Middle frontal gyrus (tissue), 1 donor: ENCODE data around the gene KLHL36.
"Not testable (repeated sequence)": the region's sequence is repeated elsewhere in the genome, so short reads cannot be mapped to it uniquely, and the experiment has no call there.

Experiments
- DNase-seq: peaks from one replicate; pipeline ENCODE4 v3.0.0-alpha.2; 2015; ENCODE audit warnings: low spot score; ENCODE audit errors: extremely low spot score

KLHL36 gene

DNA sequence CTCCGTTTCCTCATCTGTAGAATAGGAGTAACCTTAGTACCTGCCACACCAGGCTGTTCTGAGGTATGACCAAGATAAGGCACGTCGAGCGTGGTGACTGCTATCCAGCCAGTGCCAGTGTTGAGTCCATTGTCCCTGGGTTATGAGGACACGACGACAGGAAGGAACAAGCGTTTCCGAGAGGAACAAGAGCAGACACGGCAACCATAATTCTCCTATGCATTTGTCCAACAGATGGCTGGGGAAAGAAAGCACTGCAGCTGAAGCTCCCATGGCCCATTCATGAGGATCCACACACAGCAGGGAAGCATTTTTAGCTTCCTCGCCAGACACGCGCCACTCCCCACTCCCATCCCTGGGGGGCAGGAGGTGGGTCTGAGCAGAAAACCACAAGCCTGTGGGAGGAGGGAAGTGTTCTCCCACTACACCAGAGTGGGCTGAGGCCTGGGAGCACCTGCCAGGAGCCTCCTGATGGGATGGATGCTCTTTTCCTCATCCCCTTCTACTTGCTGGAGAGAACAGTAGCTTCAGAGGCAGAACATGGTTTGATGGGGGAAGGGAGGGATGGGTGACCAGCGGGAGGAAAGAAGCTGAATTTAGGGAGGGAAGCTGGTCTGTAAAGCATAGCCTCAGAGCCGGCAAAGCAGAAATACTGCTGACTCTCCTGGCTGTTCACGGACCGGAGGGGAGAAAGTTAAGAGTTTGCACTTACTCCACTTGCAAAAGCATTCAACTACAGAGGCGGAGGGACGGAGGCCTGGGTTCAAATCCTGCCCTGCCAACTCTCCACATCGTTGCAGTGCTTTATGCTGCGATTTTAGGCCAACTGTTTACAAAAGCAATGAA lies 33.1 kb upstream of the KLHL36 start:
- no peak for DNase-seq

DNA sequence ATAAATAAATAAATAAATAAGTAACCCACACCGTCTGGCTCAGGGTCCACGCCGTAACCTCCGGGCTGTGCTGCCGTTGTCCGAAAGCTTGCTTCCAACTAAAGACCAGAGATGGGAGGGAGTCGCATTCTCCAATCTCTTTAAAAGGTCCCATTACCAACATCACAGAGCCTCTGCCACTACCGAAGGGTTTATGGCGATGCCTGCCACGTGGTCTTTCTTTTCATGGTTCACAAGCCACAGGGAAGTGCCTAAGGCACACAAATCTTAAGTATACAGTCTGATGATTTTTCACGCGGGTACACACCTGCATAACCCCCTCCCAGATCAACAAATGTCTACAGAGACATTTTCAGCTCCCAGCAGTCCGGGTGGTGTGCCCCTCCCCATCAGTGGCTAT lies 31.8 kb upstream of the KLHL36 start:
- DNase-seq, result no peak

DNA sequence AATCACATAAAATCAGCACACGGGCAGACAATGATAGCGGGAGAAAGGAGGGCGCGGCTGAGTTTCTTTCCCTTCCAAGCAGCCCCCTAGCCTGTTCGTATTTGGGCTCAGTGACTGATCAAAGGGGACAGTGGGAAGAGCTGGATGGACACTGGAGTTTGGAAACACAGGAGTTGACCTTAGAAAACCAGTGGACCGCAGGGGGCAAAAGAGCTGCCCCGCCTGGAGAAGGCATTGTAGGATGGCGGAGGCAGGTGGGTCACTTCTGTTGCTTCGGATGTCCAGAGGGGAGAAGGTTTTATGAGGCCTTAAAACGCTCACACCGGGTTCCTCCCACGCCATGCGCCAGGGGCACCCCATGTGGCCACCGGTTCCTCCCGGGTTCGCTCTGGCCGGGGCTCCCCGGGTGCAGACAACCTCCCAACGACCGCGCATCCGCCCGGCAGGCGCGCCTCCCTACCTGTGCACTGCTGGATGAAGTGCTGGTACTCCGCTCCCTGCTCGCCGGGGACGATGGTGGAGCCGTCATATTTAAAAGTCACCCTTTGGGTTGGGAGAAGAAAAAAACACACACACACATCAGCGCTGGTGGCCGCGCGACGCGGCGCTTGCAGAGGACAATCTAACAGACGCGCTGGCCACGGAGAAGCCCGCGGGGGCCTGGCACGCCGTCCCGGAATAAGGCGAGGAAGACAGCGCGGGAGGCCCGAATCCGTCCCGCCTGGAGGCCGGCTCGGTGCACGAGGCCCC lies 31.1 kb upstream of the KLHL36 start:
- no peak for DNase-seq

DNA sequence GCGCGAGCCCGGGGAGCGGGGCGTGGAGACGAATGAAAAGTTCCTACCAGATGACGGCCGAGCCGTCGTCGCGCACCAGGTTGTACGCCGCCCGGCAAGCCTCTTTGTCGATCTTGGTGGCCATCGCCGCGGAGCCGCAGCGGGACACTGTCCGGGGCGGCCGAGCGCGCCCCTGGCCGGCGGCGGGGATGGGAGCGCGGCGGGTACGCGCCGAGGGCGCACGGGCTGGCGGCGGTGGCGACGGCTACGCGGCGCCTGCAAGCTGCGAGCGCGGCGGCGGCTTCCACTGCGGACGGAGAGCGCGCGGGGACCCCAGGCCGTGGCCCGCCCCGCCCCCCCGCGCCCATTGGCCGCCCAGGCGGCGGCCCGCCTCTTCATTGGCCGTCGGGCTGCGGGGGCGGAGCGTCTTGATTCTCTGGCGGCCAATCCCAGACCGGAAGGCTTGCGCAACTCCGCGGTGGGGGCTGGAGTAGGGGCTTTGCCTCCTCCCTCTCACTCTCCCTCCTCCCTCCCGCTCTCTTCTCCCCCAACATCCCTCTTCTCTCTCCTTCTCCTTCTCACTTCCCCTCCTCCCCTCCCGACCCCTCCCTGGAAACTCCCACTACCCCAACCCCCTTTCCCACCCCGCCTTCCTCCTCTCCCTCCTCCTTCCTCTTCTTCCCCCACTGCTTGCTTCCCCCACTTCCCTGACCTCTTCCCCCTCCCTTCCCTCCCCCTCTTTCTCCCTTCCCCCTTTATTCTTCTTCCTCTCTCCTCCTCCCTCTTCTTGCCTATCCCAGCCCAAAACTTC lies 30.3 kb upstream of the KLHL36 start, which contains the start of gene COTL1:
Gene COTL1 (minus strand): TSS at position 288 of the 790 bp plus-strand sequence. CDS start 164 bp downstream, at position 124.
- peak; percentile 92 for DNase-seq

DNA sequence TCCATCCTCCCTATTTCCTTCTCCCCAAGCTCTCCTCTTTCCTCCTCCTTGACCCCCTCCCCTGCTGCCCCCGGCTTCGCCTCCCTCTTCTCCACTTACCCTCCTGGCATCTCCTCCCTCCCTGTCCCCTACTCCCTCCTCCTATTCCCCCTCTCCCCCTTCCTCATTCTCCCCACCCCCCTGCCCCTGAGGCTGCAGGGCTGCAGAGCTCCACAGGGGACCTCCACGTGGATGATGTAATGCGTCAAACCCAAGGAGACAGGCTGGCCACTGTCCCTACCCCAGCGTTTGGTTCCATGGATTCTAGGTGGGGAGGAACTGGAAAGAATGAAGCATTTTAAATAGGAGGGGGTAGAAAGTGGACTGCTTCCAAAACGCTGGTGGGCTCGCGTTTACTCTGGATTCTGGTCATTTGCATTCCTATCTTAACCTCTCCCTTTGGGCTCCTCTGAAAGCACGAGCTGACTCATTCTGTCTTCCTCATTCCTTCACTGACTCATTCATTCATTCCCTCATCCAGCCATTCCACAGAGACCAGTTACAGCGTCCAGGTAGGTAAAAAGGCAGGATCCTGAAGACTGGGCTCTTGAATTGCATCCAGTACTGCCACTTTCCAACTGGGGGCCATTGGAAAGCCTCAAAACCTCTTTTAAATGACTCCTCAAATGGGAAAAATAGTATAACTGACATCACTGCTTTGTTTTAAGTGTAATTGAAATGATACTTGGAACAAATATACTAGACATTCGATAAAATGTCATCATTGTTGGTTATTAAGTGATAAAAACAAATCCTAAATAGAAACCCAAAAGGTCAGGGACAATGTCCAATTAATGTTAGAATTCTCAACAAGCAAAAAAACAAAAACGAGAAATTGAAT lies 29.5 kb upstream of the KLHL36 start:
- DNase-seq, result no peak

DNA sequence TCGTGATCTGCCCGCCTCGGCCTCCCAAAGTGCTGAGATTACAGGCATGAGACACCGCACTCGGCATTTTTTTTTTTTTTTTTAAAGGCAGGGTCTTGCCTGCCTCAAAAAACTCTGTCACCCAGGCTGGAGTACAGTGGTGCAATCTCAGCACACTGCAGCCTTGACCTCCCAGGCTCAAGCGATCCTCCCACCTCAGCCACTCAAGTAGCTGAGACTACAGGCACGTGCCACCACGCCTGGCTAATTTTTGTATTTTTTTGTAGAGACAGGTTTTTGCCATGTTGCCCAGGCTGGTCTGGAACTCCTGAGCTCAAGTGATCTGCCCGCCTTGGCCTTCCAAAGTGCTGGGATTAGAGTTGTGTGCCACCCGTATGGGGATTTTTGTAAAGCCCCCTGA lies 27.4 kb upstream of the KLHL36 start:
- DNase-seq, result not testable (repeated sequence)

DNA sequence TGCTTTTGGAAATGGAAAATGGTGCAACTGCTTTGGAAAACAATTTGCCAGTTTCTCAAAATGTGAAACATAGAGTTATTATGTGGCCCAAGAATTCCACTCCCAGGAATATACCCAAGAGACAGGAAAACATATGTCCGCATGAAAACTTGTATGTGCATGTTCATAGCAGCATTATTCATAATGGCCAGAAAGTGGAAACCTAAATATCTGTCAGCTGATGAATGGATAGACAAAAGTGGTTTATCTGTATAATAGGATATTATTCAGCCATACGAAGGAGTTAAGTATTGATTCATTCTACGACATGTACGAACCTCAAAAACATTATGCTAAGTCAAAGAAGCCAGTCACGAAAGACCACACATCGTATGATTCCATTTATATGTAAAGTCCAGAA lies 22.8 kb upstream of the KLHL36 start:
- no peak for DNase-seq

DNA sequence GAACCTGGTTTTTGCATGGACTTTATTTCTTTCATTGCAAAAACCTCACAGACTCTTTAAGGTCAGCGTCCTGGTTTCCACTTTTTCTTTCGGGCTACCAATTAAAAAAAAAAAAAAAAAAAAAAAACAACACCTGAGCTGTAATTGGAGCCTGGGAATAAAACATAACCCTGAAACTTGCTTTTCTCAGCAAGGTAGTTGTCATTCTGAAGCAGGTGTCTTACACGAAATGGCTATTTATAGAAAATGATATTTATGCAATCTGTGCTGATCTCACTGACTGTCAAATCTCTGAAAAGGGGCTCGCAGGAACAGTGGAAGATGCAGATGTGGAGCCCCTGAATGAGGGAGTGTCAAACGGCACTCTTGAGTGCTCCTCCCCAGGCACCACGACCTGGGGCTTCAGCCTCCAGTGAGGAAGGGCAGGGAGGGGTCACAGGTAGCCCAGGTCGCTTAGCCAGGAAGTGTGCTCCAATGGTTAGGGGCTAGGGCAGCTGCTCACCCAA lies 20.0 kb upstream of the KLHL36 start:
- DNase-seq, result no peak

DNA sequence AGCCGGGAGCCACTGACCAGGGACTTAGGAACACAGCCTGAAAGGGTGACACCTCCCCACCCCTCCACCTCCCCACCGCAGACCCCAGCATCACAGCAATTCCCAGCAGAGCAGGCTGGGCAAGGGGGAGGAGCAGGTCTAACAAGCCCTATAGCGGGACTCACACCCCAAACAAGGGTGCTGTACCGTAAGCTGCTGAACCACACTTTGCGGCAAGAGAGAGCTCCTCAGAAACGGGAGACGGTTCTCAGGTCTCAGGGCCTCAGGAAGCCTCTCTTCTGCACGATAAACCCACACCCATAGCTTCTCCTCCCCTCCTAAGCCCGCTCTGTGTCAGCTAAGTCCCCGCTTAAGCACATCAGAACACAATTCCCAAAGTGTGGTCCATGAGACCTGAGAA lies 18.7 kb upstream of the KLHL36 start:
- DNase-seq, result no peak

DNA sequence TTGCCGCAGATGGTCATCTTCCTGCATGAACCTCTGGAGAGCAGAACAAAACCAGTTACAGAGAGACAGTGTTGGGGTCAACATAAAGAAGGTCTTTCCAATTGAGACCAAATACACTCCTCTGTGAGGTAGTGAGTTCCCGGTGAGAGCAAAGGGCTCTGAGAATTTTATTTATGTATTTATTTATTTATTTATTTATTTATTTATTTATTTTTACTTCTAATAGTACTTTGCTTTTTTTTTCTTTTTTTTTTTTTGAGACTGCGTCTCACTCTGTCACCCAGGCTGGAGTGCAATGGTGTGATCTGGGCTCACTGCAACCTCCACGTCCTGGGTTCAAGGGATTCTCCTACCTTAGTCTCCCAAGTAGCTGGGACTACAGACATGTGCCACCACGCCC lies 18.3 kb upstream of the KLHL36 start:
- DNase-seq, result no peak

DNA sequence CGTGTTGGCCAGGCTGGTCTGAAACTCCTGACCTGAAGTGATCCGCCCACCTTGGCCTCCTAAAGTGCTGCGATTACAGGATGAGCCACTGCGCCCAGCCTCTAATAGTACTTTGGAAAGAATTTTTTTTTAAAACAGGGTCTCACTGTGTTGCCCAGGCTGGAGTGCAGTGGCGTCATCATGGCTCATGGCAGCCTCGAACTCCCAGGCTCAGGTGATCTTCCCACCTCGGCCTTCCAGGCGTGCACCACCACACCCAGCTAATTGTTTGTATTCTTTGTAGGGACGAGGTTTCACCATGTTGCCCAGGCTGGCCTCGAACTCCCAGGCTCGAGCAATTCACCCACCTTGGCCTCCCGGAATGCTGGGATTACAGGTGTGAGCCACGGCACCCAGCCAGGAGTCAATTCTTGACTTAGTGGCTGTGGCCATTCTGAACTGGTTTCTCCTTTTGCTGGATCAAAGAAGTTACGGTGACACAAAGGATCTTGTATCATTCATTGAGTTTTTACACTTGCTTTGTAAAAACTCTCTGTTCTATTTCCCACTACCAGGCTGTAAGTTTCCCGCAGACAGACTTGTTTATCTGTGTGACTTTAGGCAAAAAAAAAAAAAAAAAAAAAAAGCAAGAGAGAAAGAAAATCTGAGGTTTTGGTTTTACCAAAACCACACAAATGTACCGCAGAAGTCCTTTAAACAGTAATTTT lies 17.7 kb upstream of the KLHL36 start:
- no peak for DNase-seq

DNA sequence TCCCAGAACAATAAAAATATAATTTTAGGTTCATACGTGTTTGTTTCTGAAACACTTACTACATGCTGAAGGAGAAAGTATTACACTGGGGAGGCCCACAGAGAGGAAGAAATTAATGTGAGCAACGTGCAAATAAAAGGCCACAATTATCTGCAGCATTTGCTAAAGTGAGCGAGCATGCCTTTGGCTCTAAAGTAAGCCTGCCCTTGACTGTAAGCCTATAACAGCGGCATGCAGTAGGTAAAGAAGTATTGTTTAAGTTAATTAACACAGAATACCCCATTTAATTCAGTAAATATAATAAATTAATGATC lies 17.2 kb upstream of the KLHL36 start:
- DNase-seq, result no peak

DNA sequence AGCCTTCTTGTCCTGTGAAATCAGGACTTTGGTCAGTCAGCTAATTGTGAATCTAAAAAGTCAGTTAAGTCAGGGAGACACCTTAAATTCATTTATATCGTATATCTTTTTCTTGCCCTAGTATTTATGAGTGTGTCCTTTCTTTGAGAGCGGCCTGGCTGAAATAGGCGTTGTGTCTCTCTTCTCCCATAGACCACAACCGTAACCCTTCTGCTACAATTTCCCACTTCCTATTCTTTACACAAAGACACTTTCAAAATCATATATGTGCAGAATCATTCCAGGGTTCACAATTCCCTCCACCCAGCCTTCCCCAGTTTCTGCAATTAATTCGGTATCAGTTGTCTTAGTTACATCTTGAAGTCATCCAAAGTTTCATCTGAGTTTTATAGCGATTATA lies 16.4 kb upstream of the KLHL36 start:
- DNase-seq, result no peak

DNA sequence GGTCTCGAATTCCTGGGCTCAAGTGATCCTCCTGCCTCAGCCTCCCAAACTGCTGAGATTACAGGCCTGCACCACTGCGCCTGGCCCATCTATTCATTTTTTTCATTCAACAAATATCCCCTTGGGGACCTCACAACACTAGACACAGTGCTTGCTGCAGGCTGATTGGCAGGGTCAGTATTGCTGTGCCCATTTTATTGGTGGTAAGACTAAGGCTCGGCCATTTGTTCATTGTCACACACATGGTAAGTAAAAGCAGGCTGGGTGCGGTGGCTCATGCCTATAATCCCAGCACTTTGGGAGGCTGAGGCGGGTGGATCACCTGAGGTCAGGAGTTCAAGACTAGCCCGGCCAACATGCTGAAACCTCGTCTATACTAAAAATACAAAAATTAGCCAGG lies 15.4 kb upstream of the KLHL36 start:
- not testable (repeated sequence) for DNase-seq

DNA sequence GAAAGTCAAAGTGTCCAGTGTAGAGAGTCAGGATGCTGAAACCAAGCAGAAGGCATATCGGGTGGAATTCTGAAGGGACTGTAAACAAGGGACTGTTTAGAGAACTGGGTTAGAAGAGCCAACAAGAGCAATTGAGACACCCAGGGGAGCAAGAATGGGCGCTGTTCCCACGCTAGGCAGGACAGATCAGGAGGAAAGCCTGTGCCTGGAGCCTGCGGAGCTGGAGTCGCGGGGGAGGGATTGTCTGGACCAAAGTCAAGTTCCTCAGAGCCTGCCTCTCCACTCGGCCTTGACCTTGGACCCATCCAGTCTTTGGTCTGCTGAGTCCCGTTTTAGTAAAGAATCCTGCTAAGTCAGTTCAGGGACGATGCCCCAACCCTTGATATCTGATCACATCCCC lies 14.7 kb upstream of the KLHL36 start:
- no peak for DNase-seq

DNA sequence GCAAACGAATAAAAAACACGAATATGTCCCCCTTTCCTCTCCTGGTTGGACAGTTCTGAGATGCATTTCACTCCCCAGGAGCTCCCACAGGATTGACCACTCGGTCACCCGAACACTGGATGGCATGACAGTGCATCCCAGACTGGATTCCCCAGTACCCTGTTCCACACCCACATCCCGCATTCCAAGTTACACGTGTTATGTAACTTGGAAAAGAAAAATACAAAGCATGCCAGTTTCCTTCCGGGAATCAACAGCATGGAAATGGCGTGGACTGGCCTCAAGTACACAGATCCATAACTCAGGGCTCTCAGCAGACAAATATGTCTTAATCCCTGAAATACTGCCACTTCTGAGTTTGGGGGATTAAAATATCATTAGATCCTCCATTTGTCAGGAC lies 12.6 kb upstream of the KLHL36 start:
- no peak for DNase-seq

DNA sequence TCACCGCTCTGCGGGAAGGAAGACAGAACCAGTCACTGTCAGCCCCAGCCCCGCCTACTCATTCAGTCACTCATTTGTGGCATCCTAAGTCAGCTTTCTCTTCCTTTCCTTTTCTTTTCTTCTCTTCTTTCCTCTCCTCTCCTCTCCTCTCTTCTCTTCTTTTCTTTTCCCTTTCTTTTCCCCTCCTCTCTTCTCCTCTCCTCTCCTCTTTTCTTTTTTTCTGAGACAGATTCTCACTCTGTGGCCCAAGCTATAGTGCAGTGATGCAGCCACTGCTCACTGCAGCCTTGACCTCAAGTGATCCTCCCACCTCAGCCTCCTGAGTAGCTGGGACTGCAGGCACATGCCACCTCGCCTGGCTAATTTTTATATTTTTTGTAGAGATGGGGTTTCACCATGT lies 10.6 kb upstream of the KLHL36 start:
- no peak for DNase-seq

DNA sequence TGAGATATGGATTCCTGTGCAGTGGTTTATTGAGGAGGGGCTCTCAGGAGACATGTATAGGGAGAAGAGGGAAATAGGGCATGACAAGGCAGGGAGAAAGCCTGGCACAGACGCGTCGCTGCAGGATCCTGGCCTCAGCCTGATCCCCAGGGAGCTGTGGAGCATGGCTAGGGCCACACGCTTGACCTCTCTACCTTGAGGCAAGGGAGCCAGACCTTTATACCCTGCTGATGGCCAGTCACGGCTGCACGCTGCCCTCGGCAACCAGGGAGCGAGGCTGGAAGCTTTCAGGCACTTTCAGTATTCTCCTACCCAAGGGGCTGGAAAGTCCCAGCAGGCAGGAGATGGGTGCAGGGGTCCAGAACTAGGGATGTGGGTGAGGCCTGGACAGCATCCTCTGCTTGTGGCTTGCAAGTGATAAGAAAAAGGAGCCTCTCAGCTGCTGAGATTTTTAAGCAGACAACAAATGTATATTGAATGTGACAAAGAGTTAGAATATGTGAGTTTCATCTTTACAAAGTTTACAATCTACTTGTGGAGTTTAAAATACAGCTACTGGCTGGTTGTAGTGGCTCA lies 10.0 kb upstream of the KLHL36 start:
- no peak for DNase-seq

DNA sequence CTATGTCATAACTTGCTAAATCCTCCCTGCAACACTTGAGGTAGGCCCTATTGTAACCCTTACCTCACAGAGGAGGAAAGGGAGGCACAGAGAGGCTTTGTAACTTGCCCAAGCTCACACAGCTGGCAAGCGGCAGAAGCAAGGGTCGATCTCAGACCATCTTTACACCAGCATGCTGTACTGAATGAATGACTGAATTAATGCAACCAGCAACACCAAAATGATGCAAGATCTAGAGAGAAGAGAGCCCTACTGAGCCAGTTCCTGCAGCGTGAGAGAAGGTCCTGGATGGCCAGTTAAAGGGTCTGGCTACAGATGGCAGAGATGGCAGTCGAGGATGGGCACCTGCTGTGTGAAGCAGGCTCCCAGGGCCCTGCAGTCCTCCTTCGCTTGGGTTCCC lies 8.2 kb upstream of the KLHL36 start:
- DNase-seq, result no peak
